HPDE6-E6E7 (cell line): ENCODE measurements around the gene DNASE2.
"Not testable (repeated sequence)": the region's sequence is repeated elsewhere in the genome, so short reads cannot be mapped to it uniquely, and the experiment has no call there.

Experiments
- DNase-seq: peaks from one replicate; pipeline ENCODE4 v3.0.0; 2011; ENCODE audit warnings: missing footprints; ENCODE audit errors: extremely low spot score

DNASE2 gene

DNA sequence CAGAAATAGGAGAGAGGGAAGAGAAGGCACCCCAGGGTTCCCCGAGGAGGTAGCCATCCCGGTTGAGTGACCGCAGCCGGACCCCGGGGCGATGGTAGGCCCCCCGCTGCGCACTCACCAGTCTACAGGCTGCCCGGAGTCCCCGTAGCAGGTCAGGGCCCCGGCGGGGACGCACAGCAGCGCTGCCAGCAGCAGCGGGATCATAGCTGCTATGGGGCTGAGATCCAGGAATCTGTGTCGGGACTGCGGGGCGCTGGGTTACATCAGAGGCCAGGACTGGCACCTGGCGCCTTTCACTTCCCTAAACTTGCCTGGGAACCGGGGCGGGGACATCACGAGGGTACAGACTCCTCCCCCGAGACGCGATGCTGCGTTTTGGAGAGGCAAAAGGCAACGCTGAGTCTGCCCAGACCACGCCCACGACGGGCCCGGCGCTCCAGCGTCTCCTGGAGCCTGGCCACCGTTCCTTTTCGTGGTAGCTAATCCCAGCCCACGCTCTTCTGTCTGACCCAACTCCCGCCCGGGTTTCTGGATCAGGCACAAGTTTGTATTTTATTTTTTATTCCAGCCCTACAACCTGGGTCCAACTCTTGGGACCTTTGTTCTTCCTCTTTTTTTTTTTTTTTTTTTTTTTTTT lies at the start of gene DNASE2:
TSS of gene DNASE2 (minus strand) at position 278 of the 637 bp plus-strand sequence. CDS start at position 204, 74 bp downstream.
- peak; percentile 98 for DNase-seq

- DNase-seq, result no peak
These were observed 48.9 kb upstream of the DNASE2 start for GRCh38 chr19:12930002-12930645.

DNA sequence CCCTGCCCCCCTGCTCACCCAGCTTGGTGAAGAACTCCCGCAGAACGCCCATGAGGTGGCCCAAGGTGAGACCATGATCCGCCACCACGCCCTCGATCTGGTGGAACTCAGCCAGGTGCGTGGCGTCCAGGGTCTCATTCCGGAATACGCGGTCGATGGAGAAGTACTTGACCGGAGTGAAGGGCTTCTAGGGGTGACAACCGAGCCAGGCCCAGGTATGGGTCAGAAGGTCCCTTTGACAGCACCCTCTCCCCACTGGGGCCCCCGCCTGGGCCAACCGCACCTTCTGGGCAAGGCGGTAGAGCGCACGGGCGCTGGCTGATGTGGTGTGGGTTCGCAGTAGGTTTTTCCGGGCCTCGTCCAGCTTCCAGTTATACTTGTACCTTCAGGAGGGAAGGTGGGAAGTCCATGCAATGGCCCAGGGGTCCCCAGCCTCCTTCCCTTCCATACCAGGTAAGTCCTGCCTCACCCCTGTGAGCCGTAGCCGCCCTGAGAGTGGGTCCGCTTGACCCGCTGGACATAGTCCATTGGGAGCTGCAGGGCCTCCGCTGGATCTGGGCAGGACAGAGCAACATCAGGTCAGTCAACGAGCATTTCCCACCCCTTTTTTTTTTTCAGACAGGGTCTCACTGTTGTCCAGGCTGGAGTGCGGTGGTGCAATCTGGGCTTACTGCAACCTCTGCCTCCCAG lies 43.5 kb upstream of the DNASE2 start:
- DNase-seq, result no peak

DNA sequence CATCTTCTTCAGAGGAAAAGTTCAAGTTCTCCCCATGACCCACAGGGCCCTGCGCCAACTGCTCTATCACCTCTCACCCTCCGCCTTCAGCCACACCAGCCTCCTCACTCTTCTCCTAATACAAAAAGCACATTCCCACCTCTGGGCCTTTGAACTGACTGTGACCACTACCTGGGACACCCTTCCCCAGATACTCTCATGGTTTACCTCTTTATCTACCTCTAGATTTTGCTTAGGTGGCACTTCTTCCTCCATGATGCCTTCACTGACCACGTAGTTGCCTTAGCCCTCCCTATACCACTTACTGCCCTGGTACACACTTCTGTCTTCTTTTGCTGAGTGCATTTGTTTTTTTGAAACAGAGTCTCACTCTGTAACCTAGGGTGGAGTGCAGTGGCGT lies 41.7 kb upstream of the DNASE2 start:
- DNase-seq, result no peak

- DNase-seq, result no peak
These were observed 39.8 kb upstream of the DNASE2 start for GRCh38 chr19:12921047-12921446.

GRCh38 chr19:12918253-12918652 lies 37.0 kb upstream of the DNASE2 start:
- no peak for DNase-seq

DNA sequence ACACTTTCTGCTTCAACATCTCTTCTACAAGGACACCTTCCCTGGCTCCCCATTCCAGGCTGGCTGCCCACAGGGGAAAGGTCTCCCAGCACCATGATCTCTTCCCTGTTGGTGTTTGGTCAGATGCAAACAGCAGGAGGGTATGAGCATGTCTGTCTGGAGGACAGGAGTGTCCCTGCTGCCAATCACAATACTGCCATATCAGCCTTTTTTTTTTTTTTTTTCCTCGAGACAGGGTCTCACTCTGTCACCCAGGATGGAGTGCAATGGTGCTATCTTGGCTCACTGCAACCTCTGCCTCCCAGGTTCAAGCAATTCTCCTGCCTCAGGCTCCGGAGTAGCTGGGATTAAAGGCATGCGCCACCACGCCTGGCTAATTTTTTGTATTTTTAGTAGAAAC lies 34.6 kb upstream of the DNASE2 start:
- DNase-seq, result not testable (repeated sequence)

- DNase-seq, result no peak
These were observed 32.8 kb upstream of the DNASE2 start for GRCh38 chr19:12913851-12914690.

- DNase-seq, result no peak
These were observed 31.8 kb upstream of the DNASE2 start for GRCh38 chr19:12913011-12913561.

DNA sequence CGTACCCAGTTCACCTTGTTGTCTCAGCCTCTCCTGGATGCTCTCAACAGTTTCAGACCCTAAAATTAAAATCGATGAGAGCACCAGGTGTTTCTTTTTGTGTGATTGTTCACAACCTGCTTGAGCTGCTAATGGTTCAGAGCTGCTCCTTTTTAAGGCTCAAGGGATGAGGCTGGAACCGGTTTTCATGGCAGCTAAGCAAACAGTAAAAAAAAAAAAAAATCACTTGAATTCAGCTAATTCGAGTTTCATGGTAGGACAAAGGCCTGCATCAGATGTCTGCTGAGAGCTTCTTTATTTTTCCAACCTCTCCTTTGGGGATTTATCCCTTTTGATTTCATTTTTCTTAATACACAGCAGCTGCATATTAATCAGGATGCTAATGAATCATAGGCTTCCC lies 31.3 kb upstream of the DNASE2 start:
- DNase-seq, result no peak

DNA sequence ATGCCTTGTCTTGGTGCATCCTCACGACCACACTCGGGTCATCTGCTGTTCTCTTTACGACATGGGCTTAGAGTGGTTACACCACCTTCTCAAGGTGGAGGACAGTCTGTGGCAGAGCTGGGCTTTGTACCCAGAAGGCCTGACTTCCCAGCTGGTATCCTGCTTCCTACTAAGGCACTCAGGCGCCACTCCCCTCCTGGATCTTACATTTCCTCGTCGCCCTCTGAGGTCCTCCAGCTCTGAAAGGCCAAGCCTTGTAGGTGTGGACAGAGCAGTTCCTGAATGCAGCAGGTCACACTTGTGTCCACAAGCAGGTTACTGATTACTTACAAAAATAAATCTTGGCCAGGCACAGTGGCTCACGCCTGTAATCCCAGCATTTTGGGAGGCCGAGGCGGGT lies 25.9 kb upstream of the DNASE2 start:
- DNase-seq, result no peak

DNA sequence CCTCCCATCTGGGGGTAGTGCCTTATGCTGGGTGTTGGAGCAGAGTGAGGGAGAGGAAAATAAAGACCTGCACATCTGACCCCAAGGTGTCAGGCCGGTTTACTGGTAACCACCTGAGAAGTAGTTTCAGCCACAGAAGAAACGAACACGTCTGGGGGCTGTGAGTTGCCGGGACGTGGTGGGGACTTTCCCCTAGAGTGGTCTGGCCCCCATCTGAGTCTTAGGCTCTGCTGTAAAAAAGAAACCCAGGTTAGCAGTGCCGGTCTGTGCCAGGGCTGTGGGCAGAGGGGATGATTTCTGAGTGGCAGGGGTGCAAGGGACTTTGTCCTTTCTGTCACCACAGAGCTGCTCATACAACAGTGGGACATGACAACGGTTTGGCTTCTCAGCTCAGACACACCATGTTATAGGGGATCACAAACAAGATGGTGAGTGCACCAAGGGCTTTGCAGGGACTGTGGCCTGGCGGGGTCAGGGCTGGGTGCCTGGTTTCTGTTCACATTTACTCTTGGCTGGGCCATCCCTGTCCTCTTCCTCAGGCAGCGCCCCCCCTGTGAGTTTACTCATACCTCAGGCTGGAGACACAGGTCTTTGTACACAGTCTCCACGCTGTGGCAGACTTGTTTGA lies 18.8 kb upstream of the DNASE2 start:
- no peak for DNase-seq

GRCh38 chr19:12896460-12896859 lies 15.2 kb upstream of the DNASE2 start:
- no peak for DNase-seq

DNA sequence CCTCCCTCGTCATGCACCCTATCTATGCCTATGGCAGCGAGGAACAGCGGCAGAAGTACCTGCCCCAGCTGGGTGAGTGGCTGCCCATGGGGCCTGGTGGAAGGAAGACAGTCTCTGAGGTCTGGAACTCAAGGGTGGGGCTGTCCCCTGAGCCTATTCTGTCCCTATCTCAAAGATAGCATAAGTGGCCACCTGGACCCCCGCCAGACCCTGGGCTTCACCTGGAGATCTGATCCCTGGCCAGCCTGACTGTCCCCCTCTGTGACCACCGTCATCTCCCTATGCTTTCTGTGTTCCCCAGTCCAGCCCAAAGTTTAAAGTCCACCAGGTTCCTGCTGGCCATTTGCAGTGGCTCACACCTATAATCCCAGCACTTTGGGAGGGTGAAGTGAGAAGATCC lies 12.3 kb upstream of the DNASE2 start:
- no peak for DNase-seq

- DNase-seq, result no peak
These were observed 10.3 kb upstream of the DNASE2 start for GRCh38 chr19:12891553-12892021.

DNA sequence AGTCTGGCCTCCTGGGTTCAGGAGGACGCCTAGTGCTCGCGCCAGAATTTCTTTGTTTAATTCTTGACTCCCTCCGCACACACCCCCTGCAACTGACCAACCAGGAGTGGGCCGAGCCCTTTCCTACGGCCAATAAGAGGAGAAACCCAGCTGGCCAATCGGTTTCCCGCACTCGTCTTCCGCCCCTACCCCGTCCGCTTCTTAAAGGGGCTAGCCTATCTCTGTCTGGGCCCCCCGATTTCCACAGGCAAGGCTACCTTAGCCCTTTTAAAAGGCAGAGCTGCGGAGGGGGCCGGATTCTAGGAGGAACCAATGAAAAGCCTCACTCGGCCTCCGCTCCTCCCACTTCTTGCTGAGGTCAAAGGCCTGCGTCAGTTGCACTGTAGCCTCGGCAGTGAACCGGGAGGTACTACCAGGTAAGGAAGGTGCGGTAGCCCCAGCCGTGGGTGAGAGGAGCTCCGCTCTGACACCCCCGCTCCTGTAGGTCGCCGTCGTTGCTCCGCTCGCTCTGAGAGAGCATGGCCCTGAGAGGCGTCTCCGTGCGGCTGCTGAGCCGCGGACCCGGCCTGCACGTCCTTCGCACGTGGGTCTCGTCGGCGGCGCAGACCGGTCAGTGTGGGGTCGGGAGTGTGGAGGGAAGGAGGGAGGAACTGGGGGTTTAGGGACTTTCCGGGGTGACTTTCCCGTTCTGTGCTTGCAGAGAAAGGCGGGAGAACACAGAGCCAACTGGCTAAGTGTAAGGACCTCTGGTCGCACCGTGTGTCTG lies 9.7 kb upstream of the DNASE2 start, which contains the start of gene GCDH:
TSS of gene GCDH (plus strand) at position 374 of the 766 bp plus-strand sequence. CDS start at position 519, 145 bp downstream.
- DNase-seq, result peak; percentile 99

GRCh38 chr19:12890299-12890786 lies 9.1 kb upstream of the DNASE2 start:
- DNase-seq, result not testable (repeated sequence)

DNA sequence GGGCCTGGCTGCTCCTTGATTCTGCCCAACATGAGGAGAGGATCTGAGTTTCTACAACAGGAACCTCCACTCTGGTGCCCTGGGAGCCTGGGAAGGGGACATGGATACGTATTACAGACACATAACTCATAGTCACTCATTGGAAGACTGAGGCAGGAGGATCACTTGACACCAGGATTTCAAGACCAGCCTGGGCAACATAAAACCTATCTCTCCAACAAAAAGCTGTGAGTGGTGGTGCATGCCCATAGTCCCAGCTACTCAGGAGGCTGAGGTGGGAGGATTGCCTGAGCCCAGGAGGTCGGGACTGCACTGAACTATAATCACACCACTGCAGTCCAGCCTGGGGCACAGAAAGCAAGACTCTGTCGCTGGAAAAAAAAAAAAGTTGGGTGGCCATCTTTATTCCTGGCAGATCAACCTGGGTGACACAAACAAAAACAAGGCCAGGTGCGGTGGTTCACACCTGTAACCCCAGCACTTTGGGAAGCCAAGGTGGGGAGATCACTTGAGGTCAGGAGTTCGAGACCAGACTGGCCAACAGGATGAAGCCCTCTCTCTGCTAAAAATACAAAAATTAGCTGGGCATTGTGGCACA lies 6.9 kb upstream of the DNASE2 start:
- no peak for DNase-seq

- no peak for DNase-seq
These were observed 5.9 kb upstream of the DNASE2 start, which contains the start of gene KLF1 for GRCh38 chr19:12886969-12887747. TSS of gene KLF1 (minus strand) at chr19:12887201. CDS start at chr19:12887140, 61 bp downstream.
